HEK293 (cell line): ENCODE results near the gene MAP7D1.

Source experiments
- CTCF ChIA-PET: fragments of 350-600 bp; formaldehyde crosslinking; extraction: SDS; loops from one replicate; lab custom pipeline; 2021; ENCODE audit warnings: antibody characterized with exemption; lab: Yijun Ruan, JAX
- POLR2A ChIA-PET: fragments of 300-600 bp; formaldehyde crosslinking; extraction: SDS; loops from one replicate; lab custom pipeline; 2020; ENCODE audit warnings: antibody characterized with exemption, inconsistent platforms; lab: Yijun Ruan, JAX
- H3K27ac ChIP-seq: fragments of 200-500 bp; sonication (Bioruptor generic); 2 replicates; pipeline ENCODE4 v1.5.1; 2014; ENCODE audit warnings: low read depth, low read length, control low read depth, inconsistent platforms; ENCODE audit errors: extremely low read depth
- H3K36me3 ChIP-seq, 2 experiments: fragments of 200-500 bp in 1 of 2; sonication (Bioruptor generic) in 1 of 2; 1 replicate in 1 of 2; 2 replicates in 1 of 2; pipeline ENCODE4 v1.5.1; 2014 to 2017; ENCODE audit warnings: inconsistent platforms in 2 of 2, low read length in 2 of 2; ENCODE audit not compliant: control insufficient read depth in 2 of 2, insufficient read depth in 1 of 2
- H3K4me1 ChIP-seq: fragments of 200-500 bp; sonication (Bioruptor generic); 2 replicates; pipeline ENCODE4 v1.5.1; 2014; ENCODE audit warnings: mild to moderate bottlenecking, low read length, inconsistent platforms; ENCODE audit not compliant: control insufficient read depth, insufficient read depth
- H3K4me3 ChIP-seq: 2 replicates; pipeline ENCODE4 v1.5.1; 2011; ENCODE audit warnings: low read depth, mild to moderate bottlenecking, control low read depth, low read length, moderate library complexity
- H3K9me3 ChIP-seq: fragments of 200-500 bp; sonication (Bioruptor generic); 2 replicates; pipeline ENCODE4 v1.5.1; 2014; ENCODE audit warnings: low read depth, low read length, inconsistent platforms; ENCODE audit not compliant: control insufficient read depth, insufficient read depth
- BCL11A ChIP-seq: fragments of 450-650 bp; formaldehyde crosslinking; IDR thresholded peaks from 2 replicates; pipeline ENCODE4 v1.5.1; 2016; ENCODE audit warnings: low read depth, missing biosample characterization, missing genetic modification characterization
- ELK4 ChIP-seq: IDR thresholded peaks from 2 replicates; pipeline ENCODE4 v1.6.1; 2011; ENCODE audit warnings: mild to moderate bottlenecking, low read depth, low read length, borderline replicate concordance
- KLF8 ChIP-seq: fragments of 450-650 bp; formaldehyde crosslinking; IDR thresholded peaks from 2 replicates; pipeline ENCODE4 v1.5.1; 2016; ENCODE audit warnings: missing biosample characterization, missing genetic modification characterization
- KLF9 ChIP-seq: fragments of 450-650 bp; formaldehyde crosslinking; IDR thresholded peaks from 2 replicates; pipeline ENCODE4 v1.5.1; 2016; ENCODE audit warnings: missing biosample characterization, missing genetic modification characterization, low read depth
- OVOL3 ChIP-seq: fragments of 450-650 bp; formaldehyde crosslinking; IDR thresholded peaks from 2 replicates; pipeline ENCODE4 v1.5.1; 2016; ENCODE audit warnings: missing biosample characterization, missing genetic modification characterization
- SP3 ChIP-seq: fragments of 450-650 bp; formaldehyde crosslinking; IDR thresholded peaks from 2 replicates; pipeline ENCODE4 v1.5.1; 2016; ENCODE audit warnings: missing biosample characterization, missing genetic modification characterization
- YY2 ChIP-seq: fragments of 450-650 bp; formaldehyde crosslinking; IDR thresholded peaks from 2 replicates; pipeline ENCODE4 v1.5.1; 2016; ENCODE audit warnings: missing biosample characterization, missing genetic modification characterization
- ZBTB21 ChIP-seq: fragments of 450-650 bp; formaldehyde crosslinking; IDR thresholded peaks from 2 replicates; pipeline ENCODE4 v1.5.1; 2017; ENCODE audit warnings: missing biosample characterization, missing genetic modification characterization
- ZFHX2 ChIP-seq: fragments of 450-650 bp; formaldehyde crosslinking; conservative IDR thresholded peaks from 2 replicates; pipeline ENCODE4 v1.5.1; 2016; ENCODE audit warnings: missing biosample characterization, missing genetic modification characterization
- ZNF214 ChIP-seq: fragments of 450-650 bp; formaldehyde crosslinking; IDR thresholded peaks from 2 replicates; pipeline ENCODE4 v1.5.1; 2017; ENCODE audit warnings: missing biosample characterization, mild to moderate bottlenecking, missing genetic modification characterization, borderline replicate concordance
- ZNF221 ChIP-seq: fragments of 450-650 bp; formaldehyde crosslinking; IDR thresholded peaks from 2 replicates; pipeline ENCODE4 v1.5.1; 2017; ENCODE audit warnings: missing biosample characterization, missing genetic modification characterization, borderline replicate concordance
- ZNF23 ChIP-seq: fragments of 450-650 bp; formaldehyde crosslinking; IDR thresholded peaks from 2 replicates; pipeline ENCODE4 v1.5.1; 2016; ENCODE audit warnings: missing biosample characterization, missing genetic modification characterization, borderline replicate concordance
- ZNF239 ChIP-seq: fragments of 450-650 bp; formaldehyde crosslinking; IDR thresholded peaks from 2 replicates; pipeline ENCODE4 v1.5.1; 2016; ENCODE audit warnings: missing biosample characterization, missing genetic modification characterization
- ZNF398 ChIP-seq: fragments of 450-650 bp; formaldehyde crosslinking; IDR thresholded peaks from 2 replicates; pipeline ENCODE4 v1.5.1; 2017; ENCODE audit warnings: missing biosample characterization, missing genetic modification characterization
- ZNF449 ChIP-seq: fragments of 450-650 bp; formaldehyde crosslinking; IDR thresholded peaks from 2 replicates; pipeline ENCODE4 v1.5.1; 2017; ENCODE audit warnings: missing biosample characterization, mild to moderate bottlenecking, missing genetic modification characterization, moderate library complexity
- ZNF558 ChIP-seq: fragments of 450-650 bp; formaldehyde crosslinking; IDR thresholded peaks from 2 replicates; pipeline ENCODE4 v1.5.1; 2016; ENCODE audit warnings: missing biosample characterization, missing genetic modification characterization
- ZNF560 ChIP-seq: fragments of 450-650 bp; formaldehyde crosslinking; IDR thresholded peaks from 2 replicates; pipeline ENCODE4 v1.5.1; 2017; ENCODE audit warnings: missing biosample characterization, missing genetic modification characterization, borderline replicate concordance
- ZNF600 ChIP-seq: fragments of 450-650 bp; formaldehyde crosslinking; IDR thresholded peaks from 2 replicates; pipeline ENCODE4 v1.5.1; 2016; ENCODE audit warnings: missing biosample characterization, missing genetic modification characterization
- ZNF639 ChIP-seq: fragments of 450-650 bp; formaldehyde crosslinking; IDR thresholded peaks from 2 replicates; pipeline ENCODE4 v1.5.1; 2016; ENCODE audit warnings: missing biosample characterization, missing genetic modification characterization
- ZNF645 ChIP-seq: fragments of 450-650 bp; formaldehyde crosslinking; IDR thresholded peaks from 2 replicates; pipeline ENCODE4; 2016; ENCODE audit warnings: missing biosample characterization, missing genetic modification characterization
- ZNF670 ChIP-seq: fragments of 450-650 bp; formaldehyde crosslinking; IDR thresholded peaks from 2 replicates; pipeline ENCODE4 v1.5.1; 2016; ENCODE audit warnings: missing biosample characterization, missing genetic modification characterization, low read depth
- ZNF677 ChIP-seq: fragments of 450-650 bp; IDR thresholded peaks from 2 replicates; pipeline ENCODE4 v1.5.0; 2018; ENCODE audit warnings: missing biosample characterization, mild to moderate bottlenecking, missing genetic modification characterization, moderate library complexity

MAP7D1 gene

GRCh38 chr1:36177589-36178431, 21.9 kb downstream of the MAP7D1 start (continued):
- TF ChIP-seq ELK4 (no peak), ZNF670 (tag by site-specific recombination) (no peak), ZNF558 (tag by site-specific recombination) (no peak), ZNF398 (no peak), ZNF677 (no peak), ZNF600 (tag by site-specific recombination) (no peak), ZNF221 (tag by site-specific recombination) (no peak), KLF9 (tag by site-specific recombination) (no peak), YY2 (tag by site-specific recombination) (no peak), ZNF639 (tag by site-specific recombination) (no peak)

GRCh38 chr1:36178471-36179219, 22.7 kb downstream of the MAP7D1 start:
- H3K36me3 ChIP-seq: peaks cover 18 to 83% of the 10 kb centered on the region in 2 experiments
- TF ChIP-seq OVOL3 (tag by site-specific recombination): no peak
- TF ChIP-seq ZNF214 (tag by site-specific recombination): no peak
- no peak for TF ChIP-seq ZNF449 (tag by site-specific recombination)
- peak; percentile 32; the same call in 1 of the 2 replicates for TF ChIP-seq SP3 (tag by site-specific recombination)
- TF ChIP-seq ZBTB21 (tag by site-specific recombination): no peak
- TF ChIP-seq KLF8 (tag by site-specific recombination): peak; percentile 89
- TF ChIP-seq ZNF560 (tag by site-specific recombination): no peak
- TF ChIP-seq BCL11A (tag by site-specific recombination): no peak
- no peak for TF ChIP-seq ZNF23 (tag by site-specific recombination)
- TF ChIP-seq KLF9 (tag by site-specific recombination): peak; percentile 60; the same call in 1 of the 2 replicates
- TF ChIP-seq ZNF645 (tag by site-specific recombination): no peak
- no peak for TF ChIP-seq ZFHX2 (tag by site-specific recombination)
- no peak for TF ChIP-seq ZNF239 (tag by site-specific recombination)
- H3K4me1 ChIP-seq: no peaks in the 10 kb centered on the region
- no peaks in the 10 kb centered on the region for H3K9me3 ChIP-seq
- ChIA-PET CTCF (no interaction called here), POLR2A (interaction anchor here (1.5 kb wide), 1 partner anchor 9 kb away, joined by 3 read pairs; no protein-coding TSS in a partner anchor)
- H3K4me3 ChIP-seq: no peak overlapping the region
- no peak overlapping the region for H3K27ac ChIP-seq
